HepG2 (cell line): ENCODE results near the gene SLC25A15. TPM values are rescaled to one million over a fixed set of nuclear protein-coding genes. Genes with fewer than 3 reads are reported as not detected.

Experiments used
- ADNP ChIP-seq: sonication (generic); formaldehyde crosslinking; IDR thresholded peaks from 2 replicates; pipeline ENCODE4 v1.4.0; 2020; ENCODE audit warnings: missing genetic modification reagents
- BCL6 ChIP-seq: IDR thresholded peaks from 2 replicates; pipeline ENCODE4 v1.6.1; 2016; ENCODE audit warnings: missing genetic modification reagents, missing compliant biosample characterization
- CENPT ChIP-seq: sonication (generic); formaldehyde crosslinking; IDR thresholded peaks from 2 replicates; pipeline ENCODE4 v1.8.0; 2022; ENCODE audit warnings: low read depth, mild to moderate bottlenecking, moderate library complexity, missing genetic modification reagents
- IRF2 ChIP-seq: IDR thresholded peaks from 2 replicates; pipeline ENCODE4 v1.6.1; 2018; ENCODE audit warnings: missing genetic modification reagents, missing compliant biosample characterization
- SCMH1 ChIP-seq: sonication (generic); formaldehyde crosslinking; IDR thresholded peaks from 2 replicates; pipeline ENCODE4 v1.9.0; 2021; ENCODE audit warnings: missing genetic modification reagents, mild to moderate bottlenecking, borderline replicate concordance
- SMARCC2 ChIP-seq: fragments of 450-650 bp; IDR thresholded peaks from 2 replicates; pipeline ENCODE4 v1.6.1; 2017; ENCODE audit warnings: antibody characterized with exemption, mild to moderate bottlenecking
- SMYD3 ChIP-seq: sonication (generic); formaldehyde crosslinking; IDR thresholded peaks from 2 replicates; pipeline ENCODE4 v1.8.1; 2023; ENCODE audit warnings: mild to moderate bottlenecking, missing genetic modification reagents
- YEATS2 ChIP-seq: sonication (generic); formaldehyde crosslinking; IDR thresholded peaks from 2 replicates; pipeline ENCODE4 v1.4.0; 2020; ENCODE audit warnings: missing genetic modification reagents, borderline replicate concordance
- ZFP37 ChIP-seq: sonication (generic); formaldehyde crosslinking; IDR thresholded peaks from 2 replicates; pipeline ENCODE4 v1.4.0; 2020; ENCODE audit warnings: missing genetic modification reagents, borderline replicate concordance
- ZNF232 ChIP-seq: sonication (generic); formaldehyde crosslinking; IDR thresholded peaks from 2 replicates; pipeline ENCODE4 v1.4.0; 2020; ENCODE audit warnings: missing genetic modification reagents, borderline replicate concordance
- ZNF501 ChIP-seq: sonication (generic); formaldehyde crosslinking; IDR thresholded peaks from 2 replicates; pipeline ENCODE4 v1.5.1; 2020; ENCODE audit warnings: mild to moderate bottlenecking, moderate library complexity, missing genetic modification reagents
- ZNF781 ChIP-seq: sonication (generic); formaldehyde crosslinking; IDR thresholded peaks from 2 replicates; pipeline ENCODE4 v1.5.1; 2020; ENCODE audit warnings: borderline replicate concordance, mild to moderate bottlenecking, missing genetic modification reagents; ENCODE audit errors: not compliant biosample characterization
- ZNF883 ChIP-seq: sonication (generic); formaldehyde crosslinking; IDR thresholded peaks from 2 replicates; pipeline ENCODE4 v1.5.1; 2020; ENCODE audit warnings: mild to moderate bottlenecking, missing genetic modification reagents; ENCODE audit errors: not compliant biosample characterization
- polyA plus RNA-seq, 8 experiments: library from polyadenylated mRNA; depleted of rRNA in 3 of 8; stranded (reverse) in 7 of 8; unstranded in 1 of 8; fragments of >200 nt; fragmentation: Illumina TruSeq in 4 of 8; extraction: Trizol in 4 of 8; gene quantifications; 2 replicates each; pipeline versions ENCODE4 v1.2.1 to v1.2.3, GENCODE V29; 2011 to 2016; ENCODE audit warnings: low read depth in 4 of 8, missing spikeins in 1 of 8, mixed read lengths in 1 of 8; ENCODE audit not compliant: insufficient read depth in 1 of 8
- total RNA-seq, 5 experiments: library from RNA; depleted of rRNA; stranded (reverse); fragments of >200 nt; fragmentation: Illumina TruSeq; extraction: Trizol; gene quantifications; 2 replicates each; pipeline ENCODE4 v1.2.3, GENCODE V29; 2016; ENCODE audit warnings: low read depth in 1 of 5
- TF ChIP-seq, protein P1 (sequence below): sonication (generic); formaldehyde crosslinking; IDR thresholded peaks from 2 replicates; pipeline ENCODE4 v1.4.0; 2020; ENCODE audit warnings: missing genetic modification reagents, borderline replicate concordance
- TF ChIP-seq, protein P2 (sequence below): IDR thresholded peaks from 2 replicates; pipeline ENCODE4 v1.6.1; 2016; ENCODE audit warnings: low read depth, borderline replicate concordance
- TF ChIP-seq, protein P3 (sequence below): sonication (generic); formaldehyde crosslinking; IDR thresholded peaks from 2 replicates; pipeline ENCODE4 v1.8.1; 2023; ENCODE audit warnings: mild to moderate bottlenecking, missing genetic modification reagents
- TF ChIP-seq, protein P4 (sequence below): sonication (generic); formaldehyde crosslinking; IDR thresholded peaks from 2 replicates; pipeline ENCODE4 v1.4.0; 2020; ENCODE audit warnings: missing genetic modification reagents
- TF ChIP-seq, protein P5 (sequence below): sonication (generic); formaldehyde crosslinking; IDR thresholded peaks from 2 replicates; pipeline ENCODE4 v1.4.0; 2020; ENCODE audit warnings: missing genetic modification reagents
- TF ChIP-seq, protein P6 (sequence below): sonication (generic); formaldehyde crosslinking; IDR thresholded peaks from 2 replicates; pipeline ENCODE4 v1.9.0; 2022; ENCODE audit warnings: low read depth, missing genetic modification reagents

SLC25A15 gene
- total and polyA plus RNA-seq, 2 of the 13 experiments (the other 11 are each of a cell fraction or from before 2014, with no cell fraction given): 17.3 to 39.1 TPM

DNA sequence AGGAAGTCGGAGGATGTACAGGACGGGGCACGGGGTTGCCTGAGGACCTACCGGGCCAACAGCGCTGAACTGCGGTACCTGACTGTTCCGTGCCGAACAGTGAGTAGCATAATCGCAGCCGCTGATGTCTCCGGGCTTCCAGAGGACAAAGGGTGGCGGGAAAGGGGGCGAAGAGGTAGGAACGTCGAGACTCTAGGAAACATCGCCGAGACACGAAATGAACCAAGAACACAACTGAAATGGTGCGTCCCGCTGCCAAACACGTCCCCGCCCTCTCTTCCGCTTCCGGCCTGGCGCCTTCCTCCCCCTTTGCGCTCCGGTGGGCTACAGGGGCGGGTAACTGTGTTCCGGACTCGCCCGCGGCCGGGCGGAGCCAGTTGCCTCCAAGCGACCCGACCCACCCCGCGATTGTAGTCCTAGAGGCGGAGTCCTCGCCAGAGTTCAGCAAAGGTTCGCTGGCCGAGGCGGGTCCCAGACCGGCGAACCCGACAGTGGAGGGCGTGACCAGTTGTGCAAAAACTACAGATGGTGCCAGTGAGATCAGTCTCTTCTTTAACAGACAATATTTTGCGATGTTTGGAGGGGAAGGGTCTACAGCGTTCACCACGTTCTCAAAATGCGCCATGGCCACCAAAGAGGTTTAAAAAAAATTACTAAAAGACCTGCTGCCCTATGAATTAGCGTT, 18.3 kb upstream of the SLC25A15 start, which contains the start of gene MRPS31 (continued):
- TF ChIP-seq, protein P1, sequence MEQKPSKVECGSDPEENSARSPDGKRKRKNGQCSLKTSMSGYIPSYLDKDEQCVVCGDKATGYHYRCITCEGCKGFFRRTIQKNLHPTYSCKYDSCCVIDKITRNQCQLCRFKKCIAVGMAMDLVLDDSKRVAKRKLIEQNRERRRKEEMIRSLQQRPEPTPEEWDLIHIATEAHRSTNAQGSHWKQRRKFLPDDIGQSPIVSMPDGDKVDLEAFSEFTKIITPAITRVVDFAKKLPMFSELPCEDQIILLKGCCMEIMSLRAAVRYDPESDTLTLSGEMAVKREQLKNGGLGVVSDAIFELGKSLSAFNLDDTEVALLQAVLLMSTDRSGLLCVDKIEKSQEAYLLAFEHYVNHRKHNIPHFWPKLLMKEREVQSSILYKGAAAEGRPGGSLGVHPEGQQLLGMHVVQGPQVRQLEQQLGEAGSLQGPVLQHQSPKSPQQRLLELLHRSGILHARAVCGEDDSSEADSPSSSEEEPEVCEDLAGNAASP (CRISPR knock-in tag): peak; percentile 94; the same call in 1 of the 2 replicates
- TF ChIP-seq CENPT: peak; percentile 83; the same call in 1 of the 2 replicates
- TF ChIP-seq, protein P2, sequence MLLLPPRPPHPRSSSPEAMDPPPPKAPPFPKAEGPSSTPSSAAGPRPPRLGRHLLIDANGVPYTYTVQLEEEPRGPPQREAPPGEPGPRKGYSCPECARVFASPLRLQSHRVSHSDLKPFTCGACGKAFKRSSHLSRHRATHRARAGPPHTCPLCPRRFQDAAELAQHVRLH (CRISPR knock-in tag): peak; percentile 79; the same call in 1 of the 2 replicates
- TF ChIP-seq, protein P3, sequence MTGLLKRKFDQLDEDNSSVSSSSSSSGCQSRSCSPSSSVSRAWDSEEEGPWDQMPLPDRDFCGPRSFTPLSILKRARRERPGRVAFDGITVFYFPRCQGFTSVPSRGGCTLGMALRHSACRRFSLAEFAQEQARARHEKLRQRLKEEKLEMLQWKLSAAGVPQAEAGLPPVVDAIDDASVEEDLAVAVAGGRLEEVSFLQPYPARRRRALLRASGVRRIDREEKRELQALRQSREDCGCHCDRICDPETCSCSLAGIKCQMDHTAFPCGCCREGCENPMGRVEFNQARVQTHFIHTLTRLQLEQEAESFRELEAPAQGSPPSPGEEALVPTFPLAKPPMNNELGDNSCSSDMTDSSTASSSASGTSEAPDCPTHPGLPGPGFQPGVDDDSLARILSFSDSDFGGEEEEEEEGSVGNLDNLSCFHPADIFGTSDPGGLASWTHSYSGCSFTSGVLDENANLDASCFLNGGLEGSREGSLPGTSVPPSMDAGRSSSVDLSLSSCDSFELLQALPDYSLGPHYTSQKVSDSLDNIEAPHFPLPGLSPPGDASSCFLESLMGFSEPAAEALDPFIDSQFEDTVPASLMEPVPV (CRISPR knock-in tag): peak; percentile 64; the same call in 1 of the 2 replicates
- peak; percentile 60 for TF ChIP-seq ZNF781 (CRISPR knock-in tag)
- TF ChIP-seq SMYD3: no peak
- peak; percentile 83 for TF ChIP-seq ZNF232
- TF ChIP-seq IRF2 (CRISPR knock-in tag): peak; percentile 98
- TF ChIP-seq, protein P4, sequence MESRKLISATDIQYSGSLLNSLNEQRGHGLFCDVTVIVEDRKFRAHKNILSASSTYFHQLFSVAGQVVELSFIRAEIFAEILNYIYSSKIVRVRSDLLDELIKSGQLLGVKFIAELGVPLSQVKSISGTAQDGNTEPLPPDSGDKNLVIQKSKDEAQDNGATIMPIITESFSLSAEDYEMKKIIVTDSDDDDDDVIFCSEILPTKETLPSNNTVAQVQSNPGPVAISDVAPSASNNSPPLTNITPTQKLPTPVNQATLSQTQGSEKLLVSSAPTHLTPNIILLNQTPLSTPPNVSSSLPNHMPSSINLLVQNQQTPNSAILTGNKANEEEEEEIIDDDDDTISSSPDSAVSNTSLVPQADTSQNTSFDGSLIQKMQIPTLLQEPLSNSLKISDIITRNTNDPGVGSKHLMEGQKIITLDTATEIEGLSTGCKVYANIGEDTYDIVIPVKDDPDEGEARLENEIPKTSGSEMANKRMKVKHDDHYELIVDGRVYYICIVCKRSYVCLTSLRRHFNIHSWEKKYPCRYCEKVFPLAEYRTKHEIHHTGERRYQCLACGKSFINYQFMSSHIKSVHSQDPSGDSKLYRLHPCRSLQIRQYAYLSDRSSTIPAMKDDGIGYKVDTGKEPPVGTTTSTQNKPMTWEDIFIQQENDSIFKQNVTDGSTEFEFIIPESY: peak; percentile 77
- TF ChIP-seq, protein P5, sequence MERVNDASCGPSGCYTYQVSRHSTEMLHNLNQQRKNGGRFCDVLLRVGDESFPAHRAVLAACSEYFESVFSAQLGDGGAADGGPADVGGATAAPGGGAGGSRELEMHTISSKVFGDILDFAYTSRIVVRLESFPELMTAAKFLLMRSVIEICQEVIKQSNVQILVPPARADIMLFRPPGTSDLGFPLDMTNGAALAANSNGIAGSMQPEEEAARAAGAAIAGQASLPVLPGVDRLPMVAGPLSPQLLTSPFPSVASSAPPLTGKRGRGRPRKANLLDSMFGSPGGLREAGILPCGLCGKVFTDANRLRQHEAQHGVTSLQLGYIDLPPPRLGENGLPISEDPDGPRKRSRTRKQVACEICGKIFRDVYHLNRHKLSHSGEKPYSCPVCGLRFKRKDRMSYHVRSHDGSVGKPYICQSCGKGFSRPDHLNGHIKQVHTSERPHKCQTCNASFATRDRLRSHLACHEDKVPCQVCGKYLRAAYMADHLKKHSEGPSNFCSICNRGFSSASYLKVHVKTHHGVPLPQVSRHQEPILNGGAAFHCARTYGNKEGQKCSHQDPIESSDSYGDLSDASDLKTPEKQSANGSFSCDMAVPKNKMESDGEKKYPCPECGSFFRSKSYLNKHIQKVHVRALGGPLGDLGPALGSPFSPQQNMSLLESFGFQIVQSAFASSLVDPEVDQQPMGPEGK (CRISPR knock-in tag): peak; percentile 74
- TF ChIP-seq SMARCC2: no peak
- TF ChIP-seq, protein P6, sequence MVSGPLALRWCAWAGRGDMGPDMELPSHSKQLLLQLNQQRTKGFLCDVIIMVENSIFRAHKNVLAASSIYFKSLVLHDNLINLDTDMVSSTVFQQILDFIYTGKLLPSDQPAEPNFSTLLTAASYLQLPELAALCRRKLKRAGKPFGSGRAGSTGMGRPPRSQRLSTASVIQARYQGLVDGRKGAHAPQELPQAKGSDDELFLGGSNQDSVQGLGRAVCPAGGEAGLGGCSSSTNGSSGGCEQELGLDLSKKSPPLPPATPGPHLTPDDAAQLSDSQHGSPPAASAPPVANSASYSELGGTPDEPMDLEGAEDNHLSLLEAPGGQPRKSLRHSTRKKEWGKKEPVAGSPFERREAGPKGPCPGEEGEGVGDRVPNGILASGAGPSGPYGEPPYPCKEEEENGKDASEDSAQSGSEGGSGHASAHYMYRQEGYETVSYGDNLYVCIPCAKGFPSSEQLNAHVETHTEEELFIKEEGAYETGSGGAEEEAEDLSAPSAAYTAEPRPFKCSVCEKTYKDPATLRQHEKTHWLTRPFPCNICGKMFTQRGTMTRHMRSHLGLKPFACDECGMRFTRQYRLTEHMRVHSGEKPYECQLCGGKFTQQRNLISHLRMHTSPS (CRISPR knock-in tag): peak; percentile 61; the same call in 1 of the 2 replicates
- TF ChIP-seq YEATS2 (CRISPR knock-in tag): peak; percentile 99
- peak; percentile 77 for TF ChIP-seq BCL6
- TF ChIP-seq ZFP37 (CRISPR knock-in tag): peak; percentile 35; the same call in 1 of the 2 replicates
- peak; percentile 94 for TF ChIP-seq ZNF501 (CRISPR knock-in tag)
- TF ChIP-seq ZNF883 (CRISPR knock-in tag): peak; percentile 83
- peak; percentile 61; the same call in 1 of the 2 replicates for TF ChIP-seq ADNP (CRISPR knock-in tag)
- TF ChIP-seq SCMH1 (CRISPR knock-in tag): no peak
